Head of caudate nucleus (tissue), 42 donors: ENCODE data around the gene PRH1.

Experiments
- DNase-seq, 42 donors: peaks; one replicate each; pipeline versions ENCODE4 v3.0.0 to v3.0.0-alpha.2; 2020 to 2021; ENCODE audit warnings: mixed read lengths in 7 of 42
- intact Hi-C: fragments of 100-400 bp; cut with DNase I; formaldehyde crosslinking; loops from one replicate; pipeline ENCODE4 v1.15.0; 2022

The PRH1 gene

DNA sequence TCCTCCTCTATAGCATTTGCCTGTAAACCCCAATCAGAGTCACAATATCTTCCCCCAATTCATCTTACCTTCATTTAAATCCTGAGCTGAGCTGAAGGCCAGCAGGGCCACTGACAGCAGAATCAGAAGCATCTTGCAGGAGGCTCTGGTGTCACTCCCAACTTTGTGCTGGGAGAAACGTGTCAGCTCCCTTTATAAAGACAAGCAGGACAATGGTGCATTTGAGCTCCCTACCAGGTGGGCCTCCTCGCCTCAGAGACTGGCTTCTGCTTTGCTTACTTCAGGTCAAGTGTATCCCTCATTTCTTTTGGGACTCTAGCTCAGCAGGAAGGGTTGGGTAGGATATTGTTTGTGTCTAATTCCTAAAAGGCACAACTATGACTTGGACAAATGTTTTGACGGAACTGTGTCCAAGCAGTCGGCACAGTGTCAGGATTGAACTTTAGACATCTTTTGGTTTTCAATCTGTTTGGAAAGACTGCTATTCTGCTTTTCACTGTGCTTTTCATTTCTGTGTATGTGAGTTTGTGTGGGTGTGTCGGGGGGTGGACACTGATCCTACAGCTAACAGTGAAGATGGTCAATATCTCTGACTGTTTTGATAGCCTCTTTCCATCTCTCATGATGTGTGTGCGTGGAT is at the start of gene PRH1:
PRH1 (minus strand) TSS at position 170 of the 640 bp plus-strand sequence; CDS start at position 132, 38 bp downstream.
- intact Hi-C loops: no loop called here
- no peak for DNase-seq

DNA sequence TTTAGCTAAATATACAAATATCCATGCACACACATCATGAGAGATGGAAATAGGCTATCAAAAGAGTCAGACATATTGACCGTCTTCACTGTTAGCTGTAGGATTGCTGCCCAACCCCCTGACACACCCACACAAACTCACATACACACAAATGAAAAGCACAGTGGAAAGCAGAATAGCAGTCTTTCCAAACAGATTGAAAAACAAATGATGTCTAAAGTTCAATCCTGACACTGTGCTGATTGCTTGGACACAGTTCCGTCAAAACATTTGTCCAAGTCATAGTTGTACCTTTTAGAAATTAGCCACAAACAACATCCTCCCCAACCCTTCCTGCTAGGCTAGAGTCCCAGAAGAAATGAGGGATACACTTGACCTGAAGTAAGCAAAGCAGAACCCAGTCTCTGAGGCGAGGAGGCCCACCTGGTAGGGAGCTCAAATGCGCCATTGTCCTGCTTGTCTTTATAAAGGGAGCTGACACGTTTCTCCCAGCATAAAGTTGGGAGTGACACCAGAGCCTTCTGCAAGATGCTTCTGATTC is 44.8 kb upstream of the PRH1 start, which contains the start of gene PRH2:
PRH2 (plus strand) TSS at position 491 of the 541 bp plus-strand sequence; CDS start at position 529, 38 bp downstream.
- intact Hi-C loops: no loop called here
- DNase-seq: no peak

DNA sequence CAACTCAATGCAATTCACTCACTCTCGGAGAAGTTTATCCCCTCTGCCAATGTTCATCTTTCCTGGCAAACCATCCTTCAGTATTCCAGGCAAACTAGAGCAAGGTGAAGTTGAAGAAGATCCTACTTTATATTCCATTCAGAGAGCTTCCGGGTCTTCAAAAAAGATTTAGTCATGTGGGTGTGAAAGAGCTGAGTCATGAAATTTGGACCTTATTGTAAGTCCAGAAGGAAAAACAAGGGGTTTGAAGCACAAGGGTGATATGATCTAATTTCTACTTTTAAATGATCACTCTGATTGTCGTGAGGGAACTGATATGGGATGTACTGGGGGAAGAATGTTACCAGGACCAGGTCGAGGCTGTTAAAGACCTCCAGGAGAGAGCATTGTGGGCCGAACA is 42.2 kb upstream of the PRH1 start:
- no peak for DNase-seq
- intact Hi-C loops: no loop called here

DNA sequence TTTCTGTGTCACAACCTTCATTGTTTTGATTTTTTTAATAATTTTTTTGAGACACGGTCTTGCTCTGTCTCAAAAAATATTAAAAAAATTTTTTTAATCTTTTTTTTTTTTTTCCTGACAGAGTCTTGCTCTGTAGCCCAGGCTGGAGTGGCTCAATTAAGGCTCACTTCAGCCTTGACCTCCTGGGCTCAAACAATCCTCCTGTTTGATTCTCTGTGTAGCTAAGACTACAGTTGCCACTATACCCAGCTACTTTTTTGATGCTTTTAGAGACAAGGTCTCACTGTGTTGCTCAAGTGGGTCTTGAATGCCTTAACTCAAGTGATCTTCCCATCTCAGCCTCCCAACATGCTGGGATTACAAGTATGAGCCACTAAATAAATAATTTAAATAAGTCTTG is 35.8 kb upstream of the PRH1 start:
- no peak for DNase-seq
- intact Hi-C loops: no loop called here

DNA sequence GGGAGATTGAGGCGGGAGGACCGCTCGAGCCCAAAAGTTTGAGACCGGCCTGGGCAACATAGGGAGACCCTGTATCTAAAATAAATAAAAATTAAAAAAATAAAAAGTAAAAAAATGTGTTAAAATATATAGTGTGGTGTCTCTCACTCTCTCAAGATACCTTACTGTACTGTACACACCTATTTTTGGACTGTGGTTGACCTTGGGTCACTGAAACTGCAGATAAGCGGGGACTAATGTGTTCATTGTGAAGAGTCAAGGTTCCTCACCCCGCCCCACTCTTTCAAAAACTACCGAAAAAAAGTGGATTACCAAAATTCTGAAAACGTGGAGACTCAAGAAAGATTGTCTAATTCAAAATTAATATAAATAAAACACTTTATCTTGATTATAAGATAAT is 26.3 kb upstream of the PRH1 start:
- intact Hi-C loops: no loop called here
- DNase-seq: no peak

DNA sequence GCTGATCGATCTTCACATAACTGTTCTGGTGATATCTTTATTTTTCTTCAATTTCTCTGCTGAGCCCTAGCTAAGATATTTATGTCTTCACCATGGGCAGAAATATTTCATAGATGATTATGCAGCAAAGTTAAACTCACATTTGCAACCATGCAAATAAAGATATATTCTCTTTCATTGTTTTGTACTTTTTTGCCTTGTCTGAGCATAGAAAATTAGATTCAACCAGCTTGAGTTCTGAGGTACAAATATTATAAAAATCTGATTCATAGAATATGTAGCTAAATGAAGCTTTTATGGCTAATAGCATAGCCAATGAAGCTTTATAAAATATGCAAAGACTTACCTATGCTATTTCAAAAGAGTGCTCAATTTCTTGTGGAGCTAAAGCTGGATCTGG is 25.4 kb upstream of the PRH1 start, which contains the start of gene TAS2R13:
TAS2R13 (minus strand) TSS at position 101 of the 400 bp plus-strand sequence. CDS start 264 bp downstream, outside the sequence.
- intact Hi-C loops: no loop called here
- DNase-seq: no peak

DNA sequence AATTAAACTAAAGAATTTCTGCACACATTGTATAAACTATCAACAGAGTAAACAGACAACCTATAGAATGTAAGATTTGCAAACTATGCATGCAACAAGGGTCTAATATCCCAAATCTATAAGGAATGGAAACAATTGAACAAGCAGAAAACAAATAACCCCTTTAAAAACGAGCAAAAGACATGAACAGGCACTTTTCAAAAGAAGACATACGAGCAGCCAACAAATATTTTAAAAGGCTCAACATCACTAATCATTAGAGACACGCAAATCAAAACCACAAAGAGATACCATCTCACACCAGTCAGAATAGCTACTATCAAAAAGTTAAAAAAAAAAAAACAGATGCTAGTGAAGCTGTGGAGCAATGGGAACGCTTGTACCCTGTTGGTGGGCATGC is 20.6 kb upstream of the PRH1 start:
- no peak for DNase-seq
- intact Hi-C loops: no loop called here

DNA sequence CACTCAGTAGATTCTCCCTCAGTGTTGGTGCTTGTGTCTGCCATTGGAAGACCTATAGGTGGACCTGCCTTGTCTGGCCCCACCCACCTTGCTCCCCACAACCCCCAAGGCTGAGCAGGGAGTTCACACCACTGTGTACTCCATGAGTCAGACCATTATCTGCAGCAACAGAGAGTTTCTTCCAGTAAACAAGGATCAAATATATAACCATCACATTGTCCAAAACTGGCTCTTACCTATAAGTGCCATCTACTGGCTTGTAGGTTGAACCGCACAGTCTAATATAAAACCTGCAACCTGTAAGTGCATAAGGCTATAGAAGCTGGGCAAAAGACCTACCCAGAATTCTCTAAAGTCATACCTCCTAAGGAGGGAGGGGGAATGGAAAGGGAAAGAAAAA is 17.4 kb upstream of the PRH1 start:
- DNase-seq: no peak
- intact Hi-C loops: no loop called here

DNA sequence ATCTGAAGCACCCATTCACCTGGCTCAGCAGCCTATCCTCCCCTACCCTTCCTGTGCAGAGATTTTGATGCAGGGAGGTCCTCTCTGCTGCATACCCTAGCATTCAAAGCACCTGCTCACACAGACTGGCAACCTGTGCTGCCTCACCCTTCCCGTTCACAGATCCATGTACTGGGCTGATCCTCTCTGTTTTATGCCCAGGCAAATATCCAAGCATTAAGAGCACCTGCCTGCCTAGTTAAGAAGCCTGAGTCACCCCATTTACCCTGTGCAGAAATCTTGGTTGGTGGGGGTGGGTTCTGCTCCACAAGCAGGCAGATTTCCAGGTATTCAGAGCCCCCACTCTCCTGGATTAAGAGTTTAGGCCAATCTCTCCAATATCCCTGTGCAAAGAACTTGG is 16.9 kb upstream of the PRH1 start:
- intact Hi-C loops: no loop called here

DNA sequence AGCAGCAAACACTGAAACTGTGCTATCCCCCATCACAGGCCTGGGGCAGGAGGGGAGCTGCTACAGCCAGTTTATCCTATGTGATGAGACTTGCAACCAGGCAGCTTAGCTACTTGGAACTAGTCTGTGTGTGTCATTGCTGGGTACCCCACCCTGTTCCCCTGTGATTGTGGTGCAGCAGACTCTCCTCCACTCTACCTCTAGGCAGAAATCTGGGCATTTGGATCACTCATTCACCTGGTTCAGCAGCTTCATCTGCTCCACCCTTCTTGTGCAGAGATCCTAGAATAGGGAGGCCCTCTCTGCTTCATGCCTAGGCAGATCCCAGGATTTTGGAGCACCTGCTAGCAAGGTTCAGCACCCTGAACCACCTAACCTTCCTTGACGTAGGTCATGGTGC is 16.5 kb upstream of the PRH1 start:
- DNase-seq: no peak
- intact Hi-C loops: no loop called here

More for the DNA sequence above, 16.9 kb upstream of the PRH1 start:
- DNase-seq: no peak

DNA sequence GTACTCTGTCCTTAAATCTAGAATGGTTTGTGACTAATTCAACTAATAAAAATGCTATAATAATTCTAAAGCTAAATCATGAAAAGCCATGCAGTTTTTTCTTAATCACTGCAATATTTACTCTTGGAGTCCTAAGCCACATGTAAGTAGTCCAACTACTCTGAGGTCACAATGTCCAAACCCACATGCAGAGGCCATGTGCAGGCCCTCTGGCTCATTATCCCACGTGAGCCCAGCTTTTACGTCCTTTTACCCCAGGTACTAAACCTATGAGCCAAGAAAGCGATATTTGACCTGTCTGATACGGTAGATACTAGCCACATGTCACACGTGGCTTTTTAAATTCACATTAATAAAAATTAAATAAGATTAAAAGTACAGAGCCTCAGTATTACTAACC is 12.8 kb upstream of the PRH1 start:
- intact Hi-C loops: no loop called here
- DNase-seq: no peak

DNA sequence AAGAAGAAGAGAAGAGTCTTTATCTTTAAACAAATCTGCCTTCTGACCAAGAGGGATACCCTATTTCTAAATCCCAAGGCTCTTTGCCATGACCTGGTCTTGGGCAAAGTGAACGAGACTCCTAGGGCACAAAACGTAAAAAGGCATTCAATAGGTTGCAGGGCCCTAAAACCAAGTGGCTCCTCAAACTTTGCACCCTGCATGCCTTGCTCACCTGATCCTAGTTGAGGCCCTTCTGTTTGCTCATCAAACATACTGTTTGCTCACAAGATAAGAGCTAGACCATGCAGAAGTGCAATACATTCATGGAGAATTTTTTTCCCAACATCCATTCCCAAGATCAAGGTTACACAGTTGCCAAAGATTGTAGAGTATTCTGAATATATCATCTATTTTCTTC is 7.9 kb upstream of the PRH1 start:
- intact Hi-C loops: no loop called here
- no peak for DNase-seq

DNA sequence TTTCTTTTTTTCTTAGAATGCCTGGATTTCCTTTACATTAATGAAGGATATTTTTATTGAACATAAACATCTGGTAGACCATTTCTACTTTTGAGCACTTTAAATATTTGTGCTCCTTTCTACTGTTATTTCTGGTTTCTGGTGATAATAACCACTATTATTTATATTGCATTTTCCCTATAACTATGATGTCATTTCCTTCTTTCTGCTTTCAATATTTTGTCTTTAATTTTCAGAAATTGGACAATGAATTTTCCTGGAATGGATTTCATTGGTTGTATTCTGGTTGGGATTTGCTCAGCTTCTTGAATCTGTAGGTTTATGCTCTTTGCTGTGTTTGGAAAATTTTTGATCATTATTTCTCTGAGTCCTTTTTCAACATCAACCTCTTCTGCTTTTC is 5.2 kb upstream of the PRH1 start:
- DNase-seq: no peak
- intact Hi-C loops: no loop called here

DNA sequence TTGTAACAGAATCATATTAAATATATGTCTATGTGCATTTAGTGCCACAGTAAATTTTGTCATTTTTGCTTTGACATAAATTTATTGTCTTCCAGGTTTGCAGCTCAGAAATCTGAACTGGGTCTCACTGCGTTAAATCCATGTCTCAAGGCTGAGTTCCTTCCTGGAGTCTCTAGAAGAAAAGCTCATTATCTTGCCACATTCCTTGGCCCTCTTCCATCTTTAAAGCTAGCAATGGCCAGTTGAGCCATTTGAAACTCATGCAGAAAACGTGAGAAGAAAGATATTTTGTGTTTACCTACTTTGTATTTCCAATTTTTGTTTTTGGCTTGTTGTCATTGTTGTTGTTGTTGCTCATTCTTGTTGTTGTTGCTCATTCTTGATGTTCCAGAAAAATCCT is 10.7 kb downstream of the PRH1 start:
- no peak for DNase-seq
- intact Hi-C loops: no loop called here

DNA sequence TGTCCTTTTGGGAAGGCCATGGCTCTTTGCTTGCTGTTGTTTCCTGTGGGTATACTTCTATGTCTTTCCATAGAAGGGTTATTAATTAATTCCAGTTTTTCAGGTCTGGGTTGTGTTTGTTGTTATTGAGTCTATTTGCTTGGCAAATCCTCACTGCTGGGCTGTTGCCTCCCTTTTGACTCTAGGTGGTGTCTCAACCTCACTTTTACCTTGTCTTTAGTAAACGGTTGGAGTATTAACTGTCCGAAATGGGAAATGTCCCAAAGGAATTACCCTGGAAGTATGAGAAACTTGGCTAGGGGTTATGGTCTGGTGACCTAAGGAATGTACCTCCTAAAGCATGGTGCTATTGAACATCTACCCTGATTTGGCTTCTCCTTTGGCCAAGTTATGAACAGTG is 16.7 kb downstream of the PRH1 start:
- intact Hi-C loops: no loop called here
- DNase-seq: no peak

DNA sequence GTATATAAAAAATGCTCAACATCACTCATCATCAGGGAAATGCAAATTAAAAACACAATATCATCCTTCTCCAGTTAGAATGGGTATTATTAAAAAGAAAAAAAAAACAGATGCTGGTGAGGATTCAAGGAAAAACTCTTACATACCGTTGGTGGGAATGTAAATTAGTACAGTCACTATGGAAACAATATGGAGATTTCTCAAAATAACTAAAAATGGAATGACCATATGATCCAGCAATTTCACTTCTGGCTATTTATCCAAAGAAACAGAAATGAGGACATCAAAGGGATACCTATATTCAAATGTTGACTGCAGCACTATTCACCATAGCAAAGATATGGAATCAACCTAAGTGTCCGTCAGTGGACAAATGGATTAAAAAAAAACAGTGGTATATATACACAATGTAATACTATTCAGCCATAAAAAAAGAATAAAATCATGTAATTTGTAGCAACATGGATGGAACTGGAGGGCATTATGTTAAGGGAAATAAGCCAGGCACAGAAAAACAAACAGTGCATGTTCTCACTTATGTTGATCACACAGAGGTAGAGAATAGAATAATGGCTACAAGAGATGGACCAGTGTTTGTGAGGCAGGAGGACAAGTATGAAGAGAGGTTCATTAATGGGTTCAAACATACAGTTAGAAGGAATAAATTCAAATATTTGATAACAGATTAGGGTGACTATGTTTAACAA is 20.4 kb downstream of the PRH1 start:
- DNase-seq: no peak
- intact Hi-C loops: no loop called here

DNA sequence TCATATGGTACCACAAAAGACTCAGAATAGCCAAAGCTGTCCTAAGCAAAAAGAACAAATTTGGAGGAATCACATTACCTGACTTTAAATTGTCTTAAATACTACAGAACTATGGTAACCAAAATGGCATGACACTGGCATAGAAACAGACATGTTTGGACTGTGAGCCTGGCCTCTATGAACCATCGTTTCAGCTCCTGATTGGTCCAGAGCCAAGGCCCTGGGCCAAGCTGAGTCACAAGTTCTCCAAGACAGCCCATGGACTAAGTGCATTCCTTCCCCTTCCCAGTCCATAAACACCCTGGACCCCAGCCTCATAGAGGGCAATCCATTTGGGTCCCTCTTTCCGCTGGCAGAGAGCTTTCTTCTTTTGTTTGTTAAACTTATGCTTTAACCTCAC is 22.7 kb downstream of the PRH1 start:
- no peak for DNase-seq
- intact Hi-C loops: no loop called here

DNA sequence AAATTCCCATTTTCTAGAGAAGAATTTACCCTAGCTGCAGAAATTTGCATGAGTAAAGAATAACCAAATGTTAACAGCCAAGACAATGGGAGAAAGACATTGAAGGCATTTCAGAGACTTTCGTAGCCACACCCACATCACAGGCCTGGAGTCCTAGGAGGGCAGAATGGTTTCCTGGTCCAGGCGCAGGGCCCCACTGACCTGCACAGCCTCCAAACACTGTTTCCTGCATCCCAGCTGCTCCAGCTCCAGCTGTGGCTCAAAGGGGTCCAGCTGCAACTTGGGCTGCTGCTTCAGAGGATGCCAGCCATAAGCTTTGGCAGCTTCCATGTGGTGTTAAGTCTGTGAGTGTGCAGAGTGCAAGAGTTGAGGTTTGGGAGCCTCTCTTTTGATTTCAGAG is 28.2 kb downstream of the PRH1 start:
- intact Hi-C loops: no loop called here
- DNase-seq: no peak

DNA sequence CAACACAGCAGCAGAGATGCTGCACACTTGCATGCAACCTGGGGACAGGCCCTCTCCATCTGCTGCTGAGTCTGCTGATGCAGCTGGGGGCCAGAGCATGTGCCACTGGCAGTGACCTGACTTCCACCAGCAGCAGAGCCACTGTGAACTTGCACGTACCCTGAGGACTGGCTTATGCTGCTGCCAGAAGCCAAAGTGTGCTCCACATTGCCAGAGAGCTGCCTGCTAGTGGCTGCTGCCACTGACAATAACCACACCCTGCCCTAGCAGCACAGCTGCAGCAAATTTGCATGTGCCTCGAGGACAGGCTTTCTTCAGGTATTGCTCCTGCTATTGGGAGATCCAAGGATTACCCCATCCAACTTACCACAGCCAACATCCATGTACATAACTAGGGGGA is 30.3 kb downstream of the PRH1 start:
- intact Hi-C loops: no loop called here
- DNase-seq: no peak

DNA sequence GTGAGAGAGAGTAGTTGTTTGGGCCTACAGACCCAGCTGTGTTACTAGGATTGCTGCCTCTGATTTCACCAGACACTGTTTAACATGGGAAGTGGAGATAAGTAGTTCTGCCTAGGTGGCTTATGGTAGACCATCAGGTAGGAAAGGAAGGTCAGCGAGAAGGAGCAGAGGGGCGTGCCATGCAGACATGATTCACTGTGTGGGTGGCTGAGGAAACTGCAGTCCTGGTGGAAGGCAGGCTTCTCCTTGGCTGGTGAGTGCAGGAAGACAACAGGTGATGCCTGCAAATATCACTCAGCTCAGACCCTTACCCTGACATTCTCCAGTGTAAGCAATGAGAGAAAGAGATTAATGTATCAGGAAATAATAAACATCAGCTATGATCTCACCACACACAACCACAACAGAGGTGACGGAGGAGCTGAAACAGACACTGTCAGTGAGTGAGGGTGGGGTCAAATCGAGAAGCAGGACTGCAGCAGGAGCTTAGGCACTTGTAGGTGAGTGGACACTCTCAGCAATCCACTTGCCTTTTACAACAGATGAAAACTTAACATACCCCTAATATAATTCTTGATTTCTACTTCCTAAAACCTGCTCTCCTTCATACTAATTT is 32.7 kb downstream of the PRH1 start:
- no peak for DNase-seq
- intact Hi-C loops: no loop called here
